ENCODE data around the gene PZP.

PZP gene

DNA sequence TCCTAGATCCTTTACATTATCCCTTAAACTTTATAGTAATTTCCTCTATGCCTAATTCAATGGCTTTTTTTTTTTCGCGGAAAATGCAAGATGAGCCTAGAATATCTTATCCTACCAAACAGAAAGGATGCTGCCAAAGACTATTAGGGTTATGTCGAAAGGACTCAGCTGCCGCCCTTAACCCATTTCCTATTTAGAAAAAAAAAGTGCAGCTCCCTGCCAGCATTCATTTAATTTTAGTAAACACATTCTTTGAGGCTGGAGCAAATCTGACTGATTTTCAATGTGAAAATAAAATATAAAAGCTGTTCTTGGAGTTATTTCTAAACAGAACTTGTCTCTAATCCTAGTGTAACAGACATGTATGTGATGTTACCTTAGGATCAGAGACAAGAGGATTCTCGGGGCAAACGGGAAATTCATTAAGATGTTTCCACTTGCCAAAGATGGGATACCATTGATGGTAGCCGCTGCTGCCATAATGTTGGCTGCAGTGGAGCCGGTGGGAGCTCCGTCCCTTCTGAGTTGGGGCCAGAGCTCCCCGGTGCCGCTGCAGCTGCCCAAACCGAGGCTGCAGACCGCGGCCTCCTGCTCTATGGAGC is 84.3 kb downstream of the PZP start:
- H3K27ac ChIP-seq: peak overlapping the region; percentile 93

GRCh38 chr12:9122091-9122609 is 86.0 kb downstream of the PZP start:
- peak overlapping the region; percentile 93 for H3K27ac ChIP-seq
- TF ChIP-seq, protein P1, sequence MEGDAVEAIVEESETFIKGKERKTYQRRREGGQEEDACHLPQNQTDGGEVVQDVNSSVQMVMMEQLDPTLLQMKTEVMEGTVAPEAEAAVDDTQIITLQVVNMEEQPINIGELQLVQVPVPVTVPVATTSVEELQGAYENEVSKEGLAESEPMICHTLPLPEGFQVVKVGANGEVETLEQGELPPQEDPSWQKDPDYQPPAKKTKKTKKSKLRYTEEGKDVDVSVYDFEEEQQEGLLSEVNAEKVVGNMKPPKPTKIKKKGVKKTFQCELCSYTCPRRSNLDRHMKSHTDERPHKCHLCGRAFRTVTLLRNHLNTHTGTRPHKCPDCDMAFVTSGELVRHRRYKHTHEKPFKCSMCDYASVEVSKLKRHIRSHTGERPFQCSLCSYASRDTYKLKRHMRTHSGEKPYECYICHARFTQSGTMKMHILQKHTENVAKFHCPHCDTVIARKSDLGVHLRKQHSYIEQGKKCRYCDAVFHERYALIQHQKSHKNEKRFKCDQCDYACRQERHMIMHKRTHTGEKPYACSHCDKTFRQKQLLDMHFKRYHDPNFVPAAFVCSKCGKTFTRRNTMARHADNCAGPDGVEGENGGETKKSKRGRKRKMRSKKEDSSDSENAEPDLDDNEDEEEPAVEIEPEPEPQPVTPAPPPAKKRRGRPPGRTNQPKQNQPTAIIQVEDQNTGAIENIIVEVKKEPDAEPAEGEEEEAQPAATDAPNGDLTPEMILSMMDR (IDR thresholded peaks at IDR 0.05): no peak
- TF ChIP-seq ZFX (IDR thresholded peaks at IDR 0.05; ENCODE audit: borderline replicate concordance): no peak

More for the DNA sequence above, 84.3 kb downstream of the PZP start:
- no peak for TF ChIP-seq ZFX (IDR thresholded peaks at IDR 0.05; ENCODE audit: borderline replicate concordance)
- TF ChIP-seq, protein P1 (IDR thresholded peaks at IDR 0.05): no peak

DNA sequence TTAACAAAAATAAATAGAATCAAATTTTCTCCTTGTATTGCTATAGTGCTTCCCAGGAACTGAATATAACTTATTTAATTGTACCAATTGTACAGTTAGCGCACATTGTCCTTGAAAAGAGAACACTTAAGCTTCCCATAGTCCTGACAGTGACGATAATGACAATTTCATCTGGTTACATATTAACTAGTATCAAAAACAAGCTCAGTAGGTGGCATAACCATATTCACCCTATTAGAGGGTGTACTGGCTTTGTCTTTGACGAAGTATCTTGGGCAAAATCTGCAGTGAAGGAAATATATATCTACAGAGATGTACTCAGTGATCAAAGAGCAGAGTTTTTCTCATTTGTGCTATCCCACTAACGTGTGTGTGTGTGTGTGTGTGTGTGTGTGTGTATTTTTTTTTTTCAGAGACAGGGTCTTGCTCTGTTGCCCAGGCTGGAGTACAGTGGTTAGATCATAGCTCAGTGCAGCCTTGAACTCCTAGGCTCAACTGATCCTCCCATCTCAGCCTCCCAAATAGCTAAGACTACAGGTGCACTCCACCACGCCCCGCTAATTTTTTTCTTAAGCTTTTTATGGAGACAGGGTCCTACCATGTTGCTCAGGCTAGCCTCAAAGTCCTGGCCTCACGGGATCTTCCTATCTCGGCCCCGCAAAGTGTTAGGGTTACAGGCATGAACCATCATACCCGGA is 87.6 kb downstream of the PZP start:
- TF ChIP-seq, protein P1 (IDR thresholded peaks at IDR 0.05): no peak
- TF ChIP-seq ZFX (IDR thresholded peaks at IDR 0.05; ENCODE audit: borderline replicate concordance): no peak
- peak overlapping the region; percentile 93 for H3K27ac ChIP-seq

DNA sequence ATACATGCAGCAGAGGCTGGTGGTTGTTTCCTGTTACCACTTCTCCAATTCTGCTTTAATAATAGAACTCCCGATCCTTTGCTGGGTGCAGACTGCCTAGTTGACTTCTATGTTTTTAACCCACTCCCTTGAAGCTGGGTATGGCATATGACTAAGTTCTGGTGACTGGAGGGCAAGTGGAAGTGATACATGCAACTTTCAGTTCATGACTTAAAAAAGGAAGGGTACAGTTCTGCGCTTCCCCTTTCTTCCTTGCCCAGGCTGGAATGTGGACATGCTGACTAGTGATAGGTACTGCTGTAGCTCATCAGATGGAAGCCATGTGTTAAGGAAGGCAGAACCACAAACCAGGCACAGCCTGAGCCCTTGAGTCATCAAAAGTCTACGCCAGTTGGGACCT is 90.0 kb downstream of the PZP start:
- H3K27ac ChIP-seq: peak overlapping the region; percentile 1; the same call in 1 of the 2 replicates
- TF ChIP-seq, protein P1 (IDR thresholded peaks at IDR 0.05): no peak
- TF ChIP-seq ZFX (IDR thresholded peaks at IDR 0.05; ENCODE audit: borderline replicate concordance): no peak

DNA sequence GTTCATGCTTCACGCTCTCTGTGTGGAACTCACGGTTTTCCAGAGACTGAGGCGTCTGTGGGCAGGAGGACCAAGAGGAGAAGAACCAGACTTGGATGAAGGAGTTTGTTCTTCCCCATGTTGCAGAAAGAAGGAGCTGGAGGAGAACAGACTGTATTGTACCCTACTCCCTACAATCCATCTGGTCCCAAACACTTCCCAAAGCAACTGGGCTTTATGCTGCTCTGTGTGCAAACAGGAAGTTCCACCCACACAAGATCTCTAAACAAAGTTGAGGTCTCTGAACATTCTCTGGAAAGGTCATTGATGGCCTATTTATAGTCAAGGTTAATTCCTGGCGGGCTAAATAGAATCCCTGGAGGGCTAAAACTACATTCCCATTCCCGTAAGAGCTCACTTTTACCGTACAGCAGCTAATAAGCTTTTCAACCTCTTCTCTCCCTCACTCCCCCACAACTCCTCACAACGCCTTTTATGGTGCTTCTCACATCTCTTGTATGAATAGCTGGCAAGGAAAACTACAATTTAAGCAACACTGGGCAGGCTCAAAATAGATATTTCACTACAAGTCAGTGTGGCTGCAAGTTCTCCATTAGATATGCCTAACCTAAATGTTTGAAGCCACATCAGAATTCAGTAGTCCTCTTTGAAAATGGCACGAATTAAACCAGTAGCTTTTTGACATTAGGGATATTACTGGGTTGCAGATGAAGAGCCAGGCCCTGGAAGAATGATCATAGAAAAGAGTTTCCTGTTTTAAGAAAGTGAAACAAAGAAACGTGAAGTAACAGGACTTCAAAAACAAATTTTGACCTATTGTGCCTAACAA is 92.2 kb downstream of the PZP start, which contains the start of gene A2M:
Gene A2M (minus strand): TSS at position 189 of the 829 bp plus-strand sequence. CDS start 70 bp downstream, at position 119.
- TF ChIP-seq ZFX (IDR thresholded peaks at IDR 0.05; ENCODE audit: borderline replicate concordance): no peak
- TF ChIP-seq, protein P1 (IDR thresholded peaks at IDR 0.05): no peak
- H3K27ac ChIP-seq: peak within 1 kb of the TSS; percentile 24

- peak overlapping the region; percentile 24 for H3K27ac ChIP-seq
- TF ChIP-seq ZFX (IDR thresholded peaks at IDR 0.05; ENCODE audit: borderline replicate concordance): no peak
- TF ChIP-seq, protein P1 (IDR thresholded peaks at IDR 0.05): no peak
Measured at GRCh38 chr12:9114946-9115345, 93.2 kb downstream of the PZP start.

Data from 22Rv1 (cell line).